A673 (cell line): ENCODE measurements around the gene TMEM26. TPM values are rescaled to one million over a fixed set of nuclear protein-coding genes. Genes with fewer than 3 reads are reported as not detected.

ENCODE experiments used
- Bru-seq: library from RNA; stranded (reverse); fragments of 400-500 nt; gene quantifications from one replicate; lab custom pipeline; 2021; lab: Mats Ljungman, UMichigan
- BruChase-seq, 2 experiments: library from RNA; stranded (reverse); fragments of 400-500 nt; gene quantifications; one replicate each; lab custom pipeline; 2021; lab: Mats Ljungman, UMichigan
- BruUV-seq: library from RNA; stranded (reverse); fragments of 400-500 nt; replicated peaks from 2 replicates; lab custom pipeline; 2021; lab: Mats Ljungman, UMichigan
- CTCF ChIA-PET: fragments of 300-600 bp; sonication (Branson Sonifier 250); formaldehyde crosslinking; loops from one replicate; lab custom pipeline; 2022; ENCODE audit warnings: antibody characterized with exemption; lab: Charles Lee
- POLR2A ChIA-PET: fragments of 300-600 bp; sonication (Branson Sonifier 250); formaldehyde crosslinking; loops from one replicate; lab custom pipeline; 2022; ENCODE audit warnings: antibody characterized with exemption; ENCODE audit not compliant: low non-redundant PET; lab: Charles Lee
- DNase-seq: peaks from one replicate; pipeline ENCODE4 v3.0.0-alpha.2; 2015; ENCODE audit warnings: low spot score
- H3K27ac ChIP-seq: fragments of 200-600 bp; sonication (generic); 2 replicates; pipeline ENCODE4 v1.5.1; 2016; ENCODE audit warnings: mixed run types, low read depth, mild to moderate bottlenecking, mixed read lengths, antibody characterized with exemption, low read length; ENCODE audit not compliant: poor library complexity, severe bottlenecking
- H3K27me3 ChIP-seq: fragments of 200-600 bp; sonication (generic); replicated peaks from 2 replicates; pipeline ENCODE4 v1.6.1; 2017; ENCODE audit warnings: mixed run types, low read depth, mild to moderate bottlenecking, mixed read lengths, antibody characterized with exemption, low read length; ENCODE audit not compliant: insufficient read depth, poor library complexity
- H3K36me3 ChIP-seq: fragments of 200-600 bp; sonication (generic); 2 replicates; pipeline ENCODE4 v1.6.1; 2016; ENCODE audit warnings: mixed run types, mild to moderate bottlenecking, mixed read lengths, antibody characterized with exemption, low read length; ENCODE audit not compliant: insufficient read depth, poor library complexity, severe bottlenecking
- H3K4me1 ChIP-seq: fragments of 200-600 bp; sonication (generic); 2 replicates; pipeline ENCODE4 v1.6.1; 2017; ENCODE audit warnings: mixed run types, mild to moderate bottlenecking, mixed read lengths, antibody characterized with exemption, low read length; ENCODE audit not compliant: insufficient read depth, poor library complexity, severe bottlenecking
- H3K4me3 ChIP-seq: fragments of 200-600 bp; sonication (generic); 2 replicates; pipeline ENCODE4 v1.5.1; 2016; ENCODE audit warnings: low read depth, mixed run types, mild to moderate bottlenecking, mixed read lengths, low read length; ENCODE audit not compliant: poor library complexity, severe bottlenecking
- H3K9me3 ChIP-seq: fragments of 200-600 bp; sonication (generic); 2 replicates; pipeline ENCODE4 v1.6.1; 2016; ENCODE audit warnings: mixed run types, low read depth, mild to moderate bottlenecking, mixed read lengths, antibody characterized with exemption, low read length; ENCODE audit not compliant: poor library complexity, severe bottlenecking
- CTCF ChIP-seq: fragments of 300-800, 200-600 bp; sonication (generic); conservative IDR thresholded peaks from 2 replicates; pipeline ENCODE4 v1.5.1; 2017; ENCODE audit warnings: low read depth, mild to moderate bottlenecking, antibody characterized with exemption, low read length, moderate library complexity, mixed read lengths
- EZH2 ChIP-seq: fragments of 200-600 bp; sonication (generic); IDR thresholded peaks from 2 replicates; pipeline ENCODE4 v1.6.1; 2017; ENCODE audit warnings: borderline replicate concordance, low read depth, mild to moderate bottlenecking, mixed read lengths, antibody characterized with exemption, low read length; ENCODE audit not compliant: poor library complexity, severe bottlenecking
- intact Hi-C: fragments of 100-400 bp; cut with micrococcal nuclease; formaldehyde crosslinking; loops from one replicate; pipeline ENCODE4 v1.10.0; 2022; ENCODE audit not compliant: unreplicated experiment
- long read RNA-seq: library from polyadenylated mRNA; stranded (forward); transcript quantifications from one replicate; pipeline ENCODE4 v2.0.0, GENCODE V29; 2022
- total RNA-seq: library from RNA; stranded (reverse); gene quantifications from 2 replicates; pipeline ENCODE4 v1.2.3, GENCODE V29; 2021

TMEM26 gene
- total RNA-seq (not detected in 2 replicates), Bru-seq, nascent RNA (percentile 7 among the genes with signal in this experiment), BruChase-seq, experiment 1, labeled RNA remaining after a 2-hour chase (percentile 11 among the genes with signal in this experiment), BruChase-seq, experiment 2, labeled RNA remaining after a 6-hour chase (percentile 8 among the genes with signal in this experiment)
- long read RNA-seq = 0 reads

- BruUV-seq = no TSS peak
- DNase-seq = peak; percentile 14
- no peaks in the 10 kb centered on the region for H3K9me3 ChIP-seq
- H3K4me1 ChIP-seq = no peaks in the 10 kb centered on the region
- H3K27ac ChIP-seq = no peak within 1 kb of the TSS
- intact Hi-C loops = no loop called here
- no peaks in the 10 kb centered on the region for H3K27me3 ChIP-seq
- TF ChIP-seq CTCF (no peak), EZH2 (no peak)
- peak within 1 kb of the TSS; percentile 25 for H3K4me3 ChIP-seq
- ChIA-PET POLR2A (no interaction called here), CTCF (no interaction called here)
- no peaks in the 10 kb centered on the region for H3K36me3 ChIP-seq
Observed at GRCh38 chr10:61452655-61453641, at the start of gene TMEM26. Gene TMEM26, minus strand, starts transcription at chr10:61453381. Its CDS starts 300 bp downstream, at chr10:61453081.

GRCh38 chr10:61500460-61500859 is 47.3 kb upstream of the TMEM26 start:
- Histone ChIP-seq H3K27me3 (no peaks in the 10 kb centered on the region), H3K9me3 (no peaks in the 10 kb centered on the region), H3K4me1 (no peaks in the 10 kb centered on the region), H3K4me3 (no peak overlapping the region), H3K36me3 (no peaks in the 10 kb centered on the region), H3K27ac (no peak overlapping the region)
- BruUV-seq = no TSS peak
- intact Hi-C loops = no loop called here
- no peak for DNase-seq
- ChIA-PET CTCF (no interaction called here), POLR2A (no interaction called here)
- TF ChIP-seq EZH2 (no peak), CTCF (no peak)

GRCh38 chr10:61492364-61492995 is 39.3 kb upstream of the TMEM26 start:
- intact Hi-C loops = no loop called here
- ChIA-PET POLR2A (no interaction called here), CTCF (no interaction called here)
- peaks cover 3% of the 10 kb centered on the region for H3K4me1 ChIP-seq
- H3K36me3 ChIP-seq = no peaks in the 10 kb centered on the region
- no peaks in the 10 kb centered on the region for H3K27me3 ChIP-seq
- no TSS peak for BruUV-seq
- no peak for TF ChIP-seq EZH2
- no peak for TF ChIP-seq CTCF
- H3K4me3 ChIP-seq = no peak overlapping the region
- H3K27ac ChIP-seq = peak overlapping the region; percentile 25
- peaks cover 6% of the 10 kb centered on the region for H3K9me3 ChIP-seq
- no peak for DNase-seq
